Activated CD4-positive, alpha-beta T cell treated with anti-CD3 and anti-CD28 coated beads for 36 hours (primary cell): ENCODE results near the gene KLK2. TPM values are rescaled to one million over a fixed set of nuclear protein-coding genes. Genes with fewer than 3 reads are reported as not detected.

Experiments used
- ATAC-seq: fragments of 200-7000 bp; cut with Tn5 transposase; one replicate; pipeline ENCODE4 v1.10.0; 2021; ENCODE audit warnings: mild to moderate bottlenecking, moderate library complexity
- CTCF ChIA-PET: fragments of 350-600 bp; sonication (Branson Sonifier 250); formaldehyde crosslinking; loops from one replicate; lab custom pipeline; 2021; ENCODE audit warnings: antibody characterized with exemption; lab: Charles Lee
- POLR2A ChIA-PET: fragments of 350-600 bp; sonication (Branson Sonifier 250); formaldehyde crosslinking; loops from one replicate; lab custom pipeline; 2021; ENCODE audit warnings: antibody characterized with exemption, inconsistent platforms; lab: Charles Lee
- DNase-seq: peaks from one replicate; pipeline ENCODE4 v3.0.0-alpha.2; 2020
- H3K27ac Mint-ChIP-seq: one replicate; pipeline ENCODE4 v1.8.0; 2021; ENCODE audit warnings: mixed read lengths
- H3K27me3 Mint-ChIP-seq: one replicate; pipeline ENCODE4 v1.8.0; 2021; ENCODE audit warnings: mixed read lengths
- H3K36me3 Mint-ChIP-seq: one replicate; pipeline ENCODE4 v1.8.0; 2021; ENCODE audit warnings: low read depth, mixed read lengths
- H3K4me1 Mint-ChIP-seq: one replicate; pipeline ENCODE4 v1.8.0; 2021; ENCODE audit warnings: mixed read lengths
- H3K4me3 Mint-ChIP-seq: one replicate; pipeline ENCODE4 v1.8.0; 2021; ENCODE audit warnings: mild to moderate bottlenecking, moderate library complexity, mixed read lengths
- H3K9me3 Mint-ChIP-seq: one replicate; pipeline ENCODE4 v1.8.0; 2021; ENCODE audit warnings: low read depth, mixed read lengths
- intact Hi-C, 2 experiments: fragments of 100-400 bp; cut with DNase I in 1 of 2; cut with micrococcal nuclease in 1 of 2; formaldehyde crosslinking; loops; one replicate each; pipeline versions ENCODE4 v1.14.2 to v1.15.1; 2022 to 2024; cut with DNase I, micrococcal nuclease
- total RNA-seq, 2 experiments: library from RNA; stranded (reverse); gene quantifications; one replicate each; pipeline ENCODE4 v1.2.3, GENCODE V29; 2021

Gene KLK2
- total RNA-seq, 2 experiments from 2014 or later: not detected

GRCh38 chr19:50851620-50852019, 21.6 kb upstream of the KLK2 start:
- no peak overlapping the region for H3K4me3 Mint-ChIP-seq
- intact Hi-C loops: no loop called here
- H3K27me3 Mint-ChIP-seq: peaks cover 52% of the 10 kb centered on the region
- CTCF ChIA-PET: no interaction called here
- DNase-seq (no peak), ATAC-seq (no peak)
- no peaks in the 10 kb centered on the region for H3K4me1 Mint-ChIP-seq
- H3K27ac Mint-ChIP-seq: no peak overlapping the region
- H3K9me3 Mint-ChIP-seq: no peaks in the 10 kb centered on the region
- H3K36me3 Mint-ChIP-seq: no peaks in the 10 kb centered on the region
- POLR2A ChIA-PET: no interaction called here

- Mint-ChIP-seq H3K9me3 (no peaks in the 10 kb centered on the region), H3K27ac (no peak within 1 kb of the TSS), H3K36me3 (no peaks in the 10 kb centered on the region), H3K4me1 (no peaks in the 10 kb centered on the region), H3K27me3 (peaks cover 55% of the 10 kb centered on the region), H3K4me3 (no peak within 1 kb of the TSS)
- ATAC-seq (no peak), DNase-seq (no peak)
- ChIA-PET CTCF (interaction anchor here (0.7 kb wide), 1 partner anchor 600 kb away, joined by 3 read pairs; no protein-coding TSS in a partner anchor), POLR2A (no interaction called here)
- intact Hi-C loops: no loop called here
Measured at GRCh38 chr19:50854636-50855410, 18.4 kb upstream of the KLK2 start, which contains the start of gene KLK3. Gene KLK3 (plus strand): TSS chr19:50854915. CDS start chr19:50854956, 41 bp downstream.

GRCh38 chr19:50857366-50857765, 15.9 kb upstream of the KLK2 start:
- H3K36me3 Mint-ChIP-seq: no peaks in the 10 kb centered on the region
- H3K4me3 Mint-ChIP-seq: no peak overlapping the region
- no peak for ATAC-seq
- no peaks in the 10 kb centered on the region for H3K9me3 Mint-ChIP-seq
- POLR2A ChIA-PET: no interaction called here
- H3K27me3 Mint-ChIP-seq: peaks cover 48% of the 10 kb centered on the region
- no peak for DNase-seq
- H3K4me1 Mint-ChIP-seq: no peaks in the 10 kb centered on the region
- CTCF ChIA-PET: no interaction called here
- H3K27ac Mint-ChIP-seq: no peak overlapping the region
- intact Hi-C loops: no loop called here

- intact Hi-C loops: no loop called here
- H3K4me1 Mint-ChIP-seq: no peaks in the 10 kb centered on the region
- DNase-seq (no peak), ATAC-seq (no peak)
- H3K9me3 Mint-ChIP-seq: no peaks in the 10 kb centered on the region
- H3K4me3 Mint-ChIP-seq: no peak overlapping the region
- peaks cover 51% of the 10 kb centered on the region for H3K27me3 Mint-ChIP-seq
- H3K27ac Mint-ChIP-seq: no peak overlapping the region
- H3K36me3 Mint-ChIP-seq: no peaks in the 10 kb centered on the region
- POLR2A ChIA-PET: no interaction called here
- CTCF ChIA-PET: no interaction called here
Measured at GRCh38 chr19:50858886-50859285, 14.4 kb upstream of the KLK2 start.

- no peak for ATAC-seq
- no peak overlapping the region for H3K27ac Mint-ChIP-seq
- ChIA-PET CTCF (no interaction called here), POLR2A (no interaction called here)
- no peak for DNase-seq
- H3K4me3 Mint-ChIP-seq: no peak overlapping the region
- H3K27me3 Mint-ChIP-seq: peaks cover 46% of the 10 kb centered on the region
- H3K36me3 Mint-ChIP-seq: no peaks in the 10 kb centered on the region
- H3K9me3 Mint-ChIP-seq: no peaks in the 10 kb centered on the region
- intact Hi-C loops: no loop called here
- no peaks in the 10 kb centered on the region for H3K4me1 Mint-ChIP-seq
Measured at GRCh38 chr19:50859849-50860248, 13.4 kb upstream of the KLK2 start.

GRCh38 chr19:50861010-50861409, 12.2 kb upstream of the KLK2 start:
- DNase-seq: no peak
- intact Hi-C loops: no loop called here
- ATAC-seq: no peak
- Mint-ChIP-seq H3K36me3 (no peaks in the 10 kb centered on the region), H3K4me3 (no peak overlapping the region), H3K27ac (no peak overlapping the region), H3K4me1 (no peaks in the 10 kb centered on the region), H3K9me3 (no peaks in the 10 kb centered on the region), H3K27me3 (peaks cover 37% of the 10 kb centered on the region)
- ChIA-PET CTCF (no interaction called here), POLR2A (no interaction called here)

GRCh38 chr19:50861496-50862286, 11.5 kb upstream of the KLK2 start:
- Mint-ChIP-seq H3K9me3 (no peaks in the 10 kb centered on the region), H3K27ac (no peak overlapping the region)
- POLR2A ChIA-PET: no interaction called here

GRCh38 chr19:50869479-50869878, 3.8 kb upstream of the KLK2 start:
- Mint-ChIP-seq H3K27ac (no peak overlapping the region), H3K36me3 (no peaks in the 10 kb centered on the region), H3K9me3 (no peaks in the 10 kb centered on the region), H3K4me3 (no peak overlapping the region), H3K4me1 (no peaks in the 10 kb centered on the region), H3K27me3 (peaks cover 34% of the 10 kb centered on the region)
- ChIA-PET POLR2A (interaction anchor here (0.6 kb wide), 1 partner anchor 50 kb away, joined by 4 read pairs; no protein-coding TSS in a partner anchor), CTCF (interaction anchor here (0.9 kb wide), 1 partner anchor 36 kb away, joined by 4 read pairs; no protein-coding TSS in a partner anchor)
- intact Hi-C loops: no loop called here
- DNase-seq (no peak), ATAC-seq (no peak)

More at GRCh38 chr19:50861496-50862286, 11.5 kb upstream of the KLK2 start:
- ATAC-seq (no peak), DNase-seq (no peak)
- no peaks in the 10 kb centered on the region for H3K4me1 Mint-ChIP-seq
- CTCF ChIA-PET: no interaction called here
- H3K27me3 Mint-ChIP-seq: peaks cover 40% of the 10 kb centered on the region
- no peak overlapping the region for H3K4me3 Mint-ChIP-seq
- no peaks in the 10 kb centered on the region for H3K36me3 Mint-ChIP-seq
- intact Hi-C loops: no loop called here

- no peak overlapping the region for H3K4me3 Mint-ChIP-seq
- DNase-seq: peak; percentile 47
- CTCF ChIA-PET: interaction anchor here (0.9 kb wide), 1 partner anchor 35 kb away, joined by 4 read pairs; no protein-coding TSS in a partner anchor
- peaks cover 31% of the 10 kb centered on the region for H3K27me3 Mint-ChIP-seq
- H3K4me1 Mint-ChIP-seq: no peaks in the 10 kb centered on the region
- H3K9me3 Mint-ChIP-seq: no peaks in the 10 kb centered on the region
- intact Hi-C loops: no loop called here
- no peak overlapping the region for H3K27ac Mint-ChIP-seq
- POLR2A ChIA-PET: no interaction called here
- no peak for ATAC-seq
- no peaks in the 10 kb centered on the region for H3K36me3 Mint-ChIP-seq
Measured at GRCh38 chr19:50870417-50871089, 2.7 kb upstream of the KLK2 start.

- intact Hi-C loops: no loop called here
- no peak for DNase-seq
- POLR2A ChIA-PET: interaction anchor here (0.6 kb wide), 1 partner anchor 92 kb away, joined by 5 read pairs; no protein-coding TSS in a partner anchor
- CTCF ChIA-PET: no interaction called here
- ATAC-seq: no peak
- Mint-ChIP-seq H3K4me1 (no peaks in the 10 kb centered on the region), H3K27me3 (peaks cover 25% of the 10 kb centered on the region), H3K36me3 (no peaks in the 10 kb centered on the region), H3K27ac (no peak overlapping the region), H3K4me3 (no peak overlapping the region), H3K9me3 (no peaks in the 10 kb centered on the region)
Measured at GRCh38 chr19:50874211-50874610, 972 bp downstream of the KLK2 start.

- intact Hi-C loops: no loop called here
Measured at GRCh38 chr19:50875795-50876422, 2.7 kb downstream of the KLK2 start.

More at GRCh38 chr19:50875795-50876422, 2.7 kb downstream of the KLK2 start:
- Mint-ChIP-seq H3K4me1 (no peaks in the 10 kb centered on the region), H3K27ac (no peak overlapping the region), H3K4me3 (no peak overlapping the region), H3K36me3 (no peaks in the 10 kb centered on the region), H3K27me3 (peaks cover 35% of the 10 kb centered on the region), H3K9me3 (no peaks in the 10 kb centered on the region)
- CTCF ChIA-PET: interaction anchor here (0.6 kb wide), 2 partner anchors 60 to 686 kb away, joined by 3 to 5 read pairs; no protein-coding TSS in a partner anchor
- POLR2A ChIA-PET: no interaction called here
- ATAC-seq (no peak), DNase-seq (no peak)
